Naive thymus-derived CD8-positive, alpha-beta T cell (primary cell): ENCODE results near the gene HPS4. TPM values are rescaled to one million over a fixed set of nuclear protein-coding genes. Genes with fewer than 3 reads are reported as not detected.

Experiments
- ATAC-seq, 2 donors: fragments of 150-1000 bp; cut with Tn5 transposase in 1 of 2; sonication (Bioruptor Pico), chemical (Tn5 transposase) in 1 of 2; 1 replicate in 1 of 2; 2 replicates in 1 of 2; pipeline ENCODE4 v1.10.0; 2021; ENCODE audit warnings: mild to moderate bottlenecking in 2 of 2, moderate library complexity in 2 of 2
- POLR2A ChIA-PET: fragments of 350-600 bp; sonication (Branson Sonifier 250); formaldehyde crosslinking; loops from one replicate; lab custom pipeline; 2021; ENCODE audit warnings: antibody characterized with exemption; lab: Charles Lee
- DNase-seq, 10 donors: peaks; one replicate each; pipeline versions ENCODE4 v3.0.0 to v3.0.0-alpha.2; 2020 to 2022
- H3K27ac Mint-ChIP-seq, 10 donors: one replicate each; pipeline ENCODE4 v1.8.0; 2020 to 2022; ENCODE audit warnings: mild to moderate bottlenecking in 10 of 10, mixed read lengths in 10 of 10, moderate library complexity in 4 of 10, inconsistent platforms in 1 of 10
- H3K27me3 Mint-ChIP-seq, 5 donors: one replicate each; pipeline ENCODE4 v1.8.0; 2021 to 2022; ENCODE audit warnings: mixed read lengths in 5 of 5
- H3K36me3 Mint-ChIP-seq, 3 donors: one replicate each; pipeline ENCODE4 v1.8.0; 2020 to 2022; ENCODE audit warnings: mixed read lengths in 3 of 3, mild to moderate bottlenecking in 2 of 3, inconsistent platforms in 1 of 3
- H3K4me1 Mint-ChIP-seq, 4 donors: one replicate each; pipeline ENCODE4 v1.8.0; 2021 to 2022; ENCODE audit warnings: mixed read lengths in 4 of 4
- H3K4me3 Mint-ChIP-seq, 10 donors: one replicate each; pipeline ENCODE4 v1.8.0; 2020 to 2022; ENCODE audit warnings: mild to moderate bottlenecking in 10 of 10, mixed read lengths in 10 of 10, moderate library complexity in 6 of 10, inconsistent platforms in 1 of 10
- H3K9me3 Mint-ChIP-seq, 9 donors: one replicate each; pipeline ENCODE4 v1.8.0; 2020 to 2022; ENCODE audit warnings: mixed read lengths in 9 of 9, mild to moderate bottlenecking in 3 of 9, inconsistent platforms in 1 of 9, moderate library complexity in 1 of 9
- polyA plus RNA-seq, 3 donors: library from polyadenylated mRNA; unstranded; fragments of 300-500 nt; fragmentation: Illumina TruSeq; gene quantifications; one replicate each; pipeline ENCODE4 v1.2.3, GENCODE V29; 2021
- total RNA-seq, 8 experiments: library from RNA in 2 of 8; stranded (reverse) in 2 of 8; gene quantifications; one replicate each; pipeline ENCODE4 v1.2.3 and lab custom pipeline; 2021 to 2026

Gene HPS4
- total and polyA plus RNA-seq, 5 experiments from 2014 or later: 10.5 to 64.3 (median 18.4) TPM

GRCh38 chr22:26515931-26516330, 32.3 kb upstream of the HPS4 start:
- DNase-seq (no peak), ATAC-seq (no peak)
- Mint-ChIP-seq H3K9me3 (no peaks in the 10 kb centered on the region), H3K4me1 (peaks cover 7 to 31% (median 27%) of the 10 kb centered on the region in 4 donors), H3K27me3 (no peaks in the 10 kb centered on the region), H3K36me3 (peaks cover 0 to under 1% (median 0%) of the 10 kb centered on the region in 3 donors), H3K27ac (peak overlapping the region in 2 of 10 donors; percentile 32 to 42), H3K4me3 (no peak overlapping the region)
- POLR2A ChIA-PET: no interaction called here

GRCh38 chr22:26514419-26515161, 31.0 kb upstream of the HPS4 start:
- no peaks in the 10 kb centered on the region for H3K9me3 Mint-ChIP-seq
- POLR2A ChIA-PET: interaction anchor here (1.2 to 1.7 kb wide), 2 partner anchors 22 to 27 kb away, joined by 3 read pairs; no protein-coding TSS in a partner anchor
- H3K4me3 Mint-ChIP-seq: peak overlapping the region in 3 of 10 donors; percentile 39 to 62 (median 52)
- H3K4me1 Mint-ChIP-seq: peaks cover 13 to 41% (median 37%) of the 10 kb centered on the region in 4 donors
- no peaks in the 10 kb centered on the region for H3K27me3 Mint-ChIP-seq
- ATAC-seq (no peak), DNase-seq (no peak)
- H3K27ac Mint-ChIP-seq: peak overlapping the region in 3 of 10 donors; percentile 1 to 35 (median 19)
- H3K36me3 Mint-ChIP-seq: peaks cover 3 to 10% (median 4%) of the 10 kb centered on the region in 3 donors

GRCh38 chr22:26513838-26514237, 30.3 kb upstream of the HPS4 start:
- DNase-seq: no peak
- peak overlapping the region in 5 of 10 donors; percentile 1 to 100 (median 99) for H3K27ac Mint-ChIP-seq
- H3K4me1 Mint-ChIP-seq: peaks cover 18 to 48% (median 43%) of the 10 kb centered on the region in 4 donors

GRCh38 chr22:26512149-26512793, 28.7 kb upstream of the HPS4 start, which contains the start of gene TFIP11:
Gene TFIP11, minus strand, starts transcription at chr22:26512473. Its CDS starts 2,201 bp downstream, at chr22:26510272.
- H3K36me3 Mint-ChIP-seq: peaks cover 3 to 32% (median 10%) of the 10 kb centered on the region in 3 donors
- POLR2A ChIA-PET: interaction anchor here (0.7 to 2.1 kb wide), 6 partner anchors 9 to 1384 kb away, joined by 3 to 25 read pairs (median 8); partner anchors contain the start of genes HPS4 and SRRD
- DNase-seq (peak; percentile 80 to 94 (median 85)), ATAC-seq (peak; percentile 95 to 97)
- H3K4me3 Mint-ChIP-seq: peak within 1 kb of the TSS; percentile 95 to 100 (median 99)
- H3K27ac Mint-ChIP-seq: peak within 1 kb of the TSS; percentile 97 to 100 (median 99)
- H3K4me1 Mint-ChIP-seq: peaks cover 18 to 50% (median 44%) of the 10 kb centered on the region in 4 donors
- no peaks in the 10 kb centered on the region for H3K27me3 Mint-ChIP-seq
- H3K9me3 Mint-ChIP-seq: no peaks in the 10 kb centered on the region

More at GRCh38 chr22:26513838-26514237, 30.3 kb upstream of the HPS4 start:
- peak overlapping the region in 7 of 10 donors; percentile 60 to 99 (median 97) for H3K4me3 Mint-ChIP-seq
- no peaks in the 10 kb centered on the region for H3K27me3 Mint-ChIP-seq
- no peaks in the 10 kb centered on the region for H3K9me3 Mint-ChIP-seq
- POLR2A ChIA-PET: interaction anchor here (1.7 to 2.1 kb wide), 2 partner anchors 23 to 158 kb away, joined by 3 to 15 read pairs; no protein-coding TSS in a partner anchor
- no peak for ATAC-seq
- peaks cover 3 to 18% (median 8%) of the 10 kb centered on the region in 3 donors for H3K36me3 Mint-ChIP-seq

GRCh38 chr22:26508148-26508547, 24.6 kb upstream of the HPS4 start:
- Mint-ChIP-seq H3K4me1 (peaks cover 24 to 55% (median 51%) of the 10 kb centered on the region in 4 donors), H3K4me3 (no peak overlapping the region), H3K27ac (no peak overlapping the region), H3K27me3 (no peaks in the 10 kb centered on the region), H3K9me3 (no peaks in the 10 kb centered on the region), H3K36me3 (peaks cover 3 to 68% (median 29%) of the 10 kb centered on the region in 3 donors)
- ATAC-seq (no peak), DNase-seq (no peak)
- POLR2A ChIA-PET: interaction anchor here (0.5 to 1.1 kb wide), 2 partner anchors 22 to 25 kb away, joined by 3 to 7 read pairs; partner anchors contain the start of genes HPS4 and SRRD

GRCh38 chr22:26503758-26504157, 20.2 kb upstream of the HPS4 start:
- Mint-ChIP-seq H3K4me1 (peaks cover 16 to 31% (median 23%) of the 10 kb centered on the region in 4 donors), H3K27me3 (no peaks in the 10 kb centered on the region), H3K4me3 (peak overlapping the region in 6 of 10 donors; percentile 27 to 85 (median 74)), H3K9me3 (no peaks in the 10 kb centered on the region), H3K36me3 (peaks cover 0 to 89% (median 35%) of the 10 kb centered on the region in 3 donors), H3K27ac (peak overlapping the region; percentile 53 to 91 (median 87))
- ATAC-seq (no peak), DNase-seq (no peak)
- POLR2A ChIA-PET: interaction anchor here (0.8 to 3.3 kb wide), 8 partner anchors 9 to 169 kb away, joined by 4 to 14 read pairs (median 8); partner anchors contain the start of genes HPS4, SRRD and TFIP11

- H3K27me3 Mint-ChIP-seq: no peaks in the 10 kb centered on the region
- POLR2A ChIA-PET: interaction anchor here (0.6 to 3.3 kb wide), 10 partner anchors 10 to 170 kb away, joined by 3 to 14 read pairs (median 6); partner anchors contain the start of genes HPS4, SRRD and TFIP11
- ATAC-seq (peak; percentile 98 to 99), DNase-seq (peak; percentile 43 to 88 (median 74))
- H3K4me1 Mint-ChIP-seq: peaks cover 16 to 31% (median 22%) of the 10 kb centered on the region in 4 donors
- H3K27ac Mint-ChIP-seq: peak overlapping the region; percentile 68 to 91 (median 87)
- peak overlapping the region; percentile 13 to 85 (median 68) for H3K4me3 Mint-ChIP-seq
- H3K36me3 Mint-ChIP-seq: peaks cover 0 to 88% (median 35%) of the 10 kb centered on the region in 3 donors
- H3K9me3 Mint-ChIP-seq: no peaks in the 10 kb centered on the region
Observed at GRCh38 chr22:26502688-26503561, 19.3 kb upstream of the HPS4 start.

- peaks cover 0 to 92% (median 41%) of the 10 kb centered on the region in 3 donors for H3K36me3 Mint-ChIP-seq
- POLR2A ChIA-PET: interaction anchor here (0.6 to 3.3 kb wide), 3 partner anchors 18 to 141 kb away, joined by 5 to 14 read pairs (median 6); partner anchors contain the start of genes HPS4 and SRRD
Observed at GRCh38 chr22:26501996-26502395, 18.4 kb upstream of the HPS4 start.

GRCh38 chr22:26499188-26499703, 15.7 kb upstream of the HPS4 start:
- DNase-seq (no peak), ATAC-seq (no peak)
- POLR2A ChIA-PET: interaction anchor here (1.0 to 1.1 kb wide), 2 partner anchors 15 to 173 kb away, joined by 3 to 4 read pairs; partner anchors contain the start of genes HPS4 and SRRD
- H3K4me3 Mint-ChIP-seq: no peak overlapping the region
- no peaks in the 10 kb centered on the region for H3K27me3 Mint-ChIP-seq
- H3K36me3 Mint-ChIP-seq: peaks cover 0 to 91% (median 30%) of the 10 kb centered on the region in 3 donors
- peaks cover 17 to 31% (median 20%) of the 10 kb centered on the region in 4 donors for H3K4me1 Mint-ChIP-seq
- H3K9me3 Mint-ChIP-seq: no peaks in the 10 kb centered on the region
- H3K27ac Mint-ChIP-seq: no peak overlapping the region

More at GRCh38 chr22:26501996-26502395, 18.4 kb upstream of the HPS4 start:
- Mint-ChIP-seq H3K4me3 (no peak overlapping the region), H3K4me1 (peaks cover 18 to 33% (median 22%) of the 10 kb centered on the region in 4 donors), H3K27ac (peak overlapping the region in 6 of 10 donors; percentile 11 to 88 (median 77)), H3K9me3 (no peaks in the 10 kb centered on the region), H3K27me3 (no peaks in the 10 kb centered on the region)
- ATAC-seq: no peak
- DNase-seq: no peak

GRCh38 chr22:26496456-26496855, 12.9 kb upstream of the HPS4 start:
- H3K4me1 Mint-ChIP-seq: peaks cover 0 to 6% (median 3%) of the 10 kb centered on the region in 4 donors
- H3K9me3 Mint-ChIP-seq: no peaks in the 10 kb centered on the region
- peaks cover 0 to 89% (median 17%) of the 10 kb centered on the region in 3 donors for H3K36me3 Mint-ChIP-seq
- POLR2A ChIA-PET: interaction anchor here (1.2 kb wide), 1 partner anchor 13 kb away, joined by 5 read pairs; the partner anchor contains the start of genes HPS4 and SRRD
- H3K4me3 Mint-ChIP-seq: no peak overlapping the region
- ATAC-seq (no peak), DNase-seq (no peak)
- H3K27ac Mint-ChIP-seq: no peak overlapping the region
- H3K27me3 Mint-ChIP-seq: no peaks in the 10 kb centered on the region

GRCh38 chr22:26494506-26494905, 10.9 kb upstream of the HPS4 start:
- Mint-ChIP-seq H3K4me3 (no peak overlapping the region), H3K9me3 (no peaks in the 10 kb centered on the region), H3K27ac (peak overlapping the region in 4 of 10 donors; percentile 15 to 63 (median 36)), H3K36me3 (peaks cover 0 to 94% (median 19%) of the 10 kb centered on the region in 3 donors), H3K27me3 (no peaks in the 10 kb centered on the region), H3K4me1 (peaks cover 0 to 4% (median 2%) of the 10 kb centered on the region in 4 donors)
- no peak for ATAC-seq
- DNase-seq: no peak
- POLR2A ChIA-PET: interaction anchor here (1.7 kb wide), 1 partner anchor 11 kb away, joined by 9 read pairs; the partner anchor contains the start of genes HPS4 and SRRD
